Effector memory CD4-positive, alpha-beta T cell (primary cell): Measurements from ENCODE around the gene TMEM131L.
"Not testable (repeated sequence)": the region's sequence is repeated elsewhere in the genome, so short reads cannot be mapped to it uniquely, and the experiment has no call there.

Experiments used
- DNase-seq, 3 donors: peaks; one replicate each; pipeline ENCODE4 v3.0.0-alpha.2; 2020
- H3K27ac ChIP-seq: 2 replicates; pipeline ENCODE4 v1.7.0; 2013; ENCODE audit warnings: mild to moderate bottlenecking, low read length, moderate library complexity; ENCODE audit not compliant: insufficient read depth, poor library complexity, severe bottlenecking
- H3K27me3 ChIP-seq: replicated peaks from 2 replicates; pipeline ENCODE4 v1.7.0; 2013; ENCODE audit warnings: mild to moderate bottlenecking, low read length; ENCODE audit not compliant: insufficient read depth, control insufficient read depth, poor library complexity, severe bottlenecking
- H3K36me3 ChIP-seq: 2 replicates; pipeline ENCODE4 v1.7.0; 2013; ENCODE audit warnings: mild to moderate bottlenecking, low read length, moderate library complexity; ENCODE audit not compliant: control insufficient read depth, insufficient read depth
- H3K4me1 ChIP-seq: 2 replicates; pipeline ENCODE4 v1.7.0; 2013; ENCODE audit warnings: low read length, mild to moderate bottlenecking; ENCODE audit not compliant: control insufficient read depth, insufficient read depth, poor library complexity, severe bottlenecking
- H3K4me3 ChIP-seq: 2 replicates; pipeline ENCODE4 v1.7.0; 2013; ENCODE audit warnings: low read length, low read depth, mild to moderate bottlenecking; ENCODE audit not compliant: insufficient read depth, poor library complexity, severe bottlenecking
- H3K9me3 ChIP-seq: 2 replicates; pipeline ENCODE4 v1.7.0; 2013; ENCODE audit warnings: mild to moderate bottlenecking, low read length, moderate library complexity; ENCODE audit not compliant: control insufficient read depth

The TMEM131L gene

DNA sequence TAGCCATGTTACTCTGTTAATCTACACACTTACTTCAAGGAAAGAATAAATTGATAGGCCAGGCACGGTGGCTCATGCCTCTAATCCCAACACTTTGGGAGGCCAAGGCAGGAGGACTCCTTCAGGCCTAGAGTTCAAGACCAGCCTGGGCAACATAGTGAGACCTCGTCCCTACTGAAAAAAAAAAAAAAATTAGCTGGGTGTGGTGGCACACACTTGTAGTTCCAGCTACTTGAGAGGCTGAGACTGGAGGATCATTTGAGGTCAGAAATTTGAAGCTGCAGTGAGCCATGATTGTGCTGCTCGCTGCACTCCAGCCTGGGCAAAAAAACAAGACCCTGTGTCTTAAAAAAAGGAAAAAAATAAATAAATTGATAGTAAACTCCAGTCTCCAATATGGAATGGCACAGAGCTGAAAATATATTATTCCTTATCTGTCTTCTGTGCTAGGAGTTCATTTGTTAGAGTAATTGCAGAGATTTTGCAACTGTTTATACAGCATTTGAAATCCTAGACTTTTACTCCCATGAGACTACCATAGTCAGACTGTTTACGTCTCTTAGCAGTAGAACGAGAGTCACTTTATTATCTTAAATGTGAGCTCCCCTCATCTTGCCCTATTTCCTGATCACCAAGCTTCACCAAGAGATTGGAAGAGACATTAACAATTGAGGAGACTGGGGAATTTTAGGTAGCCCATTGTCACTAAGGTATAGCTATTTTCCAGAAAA, 18.8 kb upstream of the TMEM131L start:
- Histone ChIP-seq H3K27me3 (no peaks in the 10 kb centered on the region), H3K36me3 (no peaks in the 10 kb centered on the region), H3K27ac (no peak overlapping the region), H3K4me1 (peaks cover 7% of the 10 kb centered on the region), H3K9me3 (no peaks in the 10 kb centered on the region), H3K4me3 (no peak overlapping the region)
- DNase-seq = no peak

GRCh38 chr4:153448003-153448731, 18.0 kb upstream of the TMEM131L start:
- Histone ChIP-seq H3K36me3 (no peaks in the 10 kb centered on the region), H3K27ac (no peak overlapping the region), H3K4me3 (no peak overlapping the region), H3K4me1 (peaks cover 7% of the 10 kb centered on the region), H3K9me3 (no peaks in the 10 kb centered on the region), H3K27me3 (no peaks in the 10 kb centered on the region)
- DNase-seq = no peak

- Histone ChIP-seq H3K4me3 (no peak overlapping the region), H3K9me3 (no peaks in the 10 kb centered on the region), H3K36me3 (no peaks in the 10 kb centered on the region), H3K27me3 (no peaks in the 10 kb centered on the region), H3K4me1 (peaks cover 7% of the 10 kb centered on the region), H3K27ac (no peak overlapping the region)
- DNase-seq = no peak
These were observed 16.8 kb upstream of the TMEM131L start for GRCh38 chr4:153449338-153449737.

GRCh38 chr4:153450544-153450917, 15.6 kb upstream of the TMEM131L start:
- H3K4me1 ChIP-seq = peaks cover 7% of the 10 kb centered on the region
- DNase-seq = no peak
- H3K36me3 ChIP-seq = no peaks in the 10 kb centered on the region
- H3K4me3 ChIP-seq = peak overlapping the region; percentile 14
- no peaks in the 10 kb centered on the region for H3K27me3 ChIP-seq
- H3K9me3 ChIP-seq = no peaks in the 10 kb centered on the region
- peak overlapping the region; percentile 40 for H3K27ac ChIP-seq

DNA sequence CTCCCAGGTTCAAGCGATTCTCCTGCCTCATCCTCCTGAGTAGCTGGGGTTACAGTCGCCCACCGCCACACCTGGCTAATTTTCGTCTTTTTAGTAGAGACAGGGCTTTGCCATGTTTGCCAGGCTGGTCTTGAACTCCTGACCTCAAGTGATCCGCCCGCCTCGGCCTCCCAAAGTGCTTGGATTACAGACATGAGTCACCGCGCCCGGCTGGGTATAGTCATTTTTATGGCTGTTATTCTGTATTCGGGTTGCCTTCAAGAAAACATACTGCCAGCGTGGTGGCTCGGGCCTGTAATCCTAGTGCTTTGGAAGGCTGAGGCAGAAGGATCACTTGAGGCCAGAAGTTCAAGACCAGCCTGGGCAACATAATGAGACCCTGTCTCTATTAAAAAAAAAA, 15.0 kb upstream of the TMEM131L start:
- H3K27me3 ChIP-seq, DNase-seq, H3K4me3 ChIP-seq, H3K4me1 ChIP-seq, H3K9me3 ChIP-seq, H3K36me3 ChIP-seq, H3K27ac ChIP-seq: not testable (repeated sequence)

GRCh38 chr4:153451911-153452657, 14.1 kb upstream of the TMEM131L start:
- H3K27ac ChIP-seq = no peak overlapping the region
- H3K36me3 ChIP-seq = no peaks in the 10 kb centered on the region
- DNase-seq = no peak
- H3K4me3 ChIP-seq = no peak overlapping the region
- H3K27me3 ChIP-seq = no peaks in the 10 kb centered on the region
- H3K9me3 ChIP-seq = no peaks in the 10 kb centered on the region
- H3K4me1 ChIP-seq = peaks cover 7% of the 10 kb centered on the region

GRCh38 chr4:153452658-153453378, 13.3 kb upstream of the TMEM131L start:
- H3K27ac ChIP-seq = no peak overlapping the region
- no peaks in the 10 kb centered on the region for H3K9me3 ChIP-seq
- no peak for DNase-seq
- H3K4me1 ChIP-seq = peaks cover 7% of the 10 kb centered on the region
- H3K27me3 ChIP-seq = no peaks in the 10 kb centered on the region
- H3K4me3 ChIP-seq = no peak overlapping the region
- no peaks in the 10 kb centered on the region for H3K36me3 ChIP-seq

DNA sequence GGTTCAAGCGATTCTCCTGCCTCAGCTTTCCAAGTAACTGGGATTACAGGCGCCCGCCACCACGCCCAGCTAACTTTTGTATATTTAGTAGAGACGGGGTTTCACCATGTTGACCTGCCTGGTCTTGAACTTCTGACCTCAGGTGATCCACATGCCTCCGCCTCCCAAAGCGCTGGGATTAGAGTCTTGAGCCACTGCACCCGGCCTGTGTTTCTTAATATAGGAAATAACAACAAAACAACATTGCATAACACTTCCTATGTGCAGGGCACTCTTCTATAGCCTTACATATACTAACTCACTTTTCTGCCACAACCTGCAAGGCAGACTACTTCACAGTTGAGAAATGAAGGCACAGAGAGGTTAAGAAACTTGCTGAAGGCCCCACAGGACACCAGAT, 12.8 kb upstream of the TMEM131L start:
- no peaks in the 10 kb centered on the region for H3K27me3 ChIP-seq
- H3K4me3 ChIP-seq = no peak overlapping the region
- DNase-seq = no peak
- peaks cover 7% of the 10 kb centered on the region for H3K4me1 ChIP-seq
- H3K27ac ChIP-seq = no peak overlapping the region
- H3K9me3 ChIP-seq = no peaks in the 10 kb centered on the region
- no peaks in the 10 kb centered on the region for H3K36me3 ChIP-seq

- no peaks in the 10 kb centered on the region for H3K4me1 ChIP-seq
- H3K27ac ChIP-seq = no peak overlapping the region
- no peaks in the 10 kb centered on the region for H3K36me3 ChIP-seq
- no peak overlapping the region for H3K4me3 ChIP-seq
- no peak for DNase-seq
- no peaks in the 10 kb centered on the region for H3K9me3 ChIP-seq
- no peaks in the 10 kb centered on the region for H3K27me3 ChIP-seq
These were observed 7.2 kb upstream of the TMEM131L start for GRCh38 chr4:153458969-153459368.
